Prostate gland (tissue), 2 donors: ENCODE data around the gene PAQR5. TPM values are rescaled to one million over a fixed set of nuclear protein-coding genes. Genes with fewer than 3 reads are reported as not detected.

ENCODE experiments used
- DNase-seq: peaks from one replicate; pipeline ENCODE4 v3.0.0-alpha.2; 2019; ENCODE audit warnings: low spot score
- H3K27ac ChIP-seq, 2 donors: fragments of 200-600 bp; sonication (generic); 2 replicates each; pipeline ENCODE4 v1.5.1; 2017 to 2019
- H3K27me3 ChIP-seq: fragments of 200-600 bp; sonication (generic); replicated peaks from 2 replicates; pipeline ENCODE4 v1.5.1; 2019; ENCODE audit not compliant: insufficient read depth
- H3K36me3 ChIP-seq, 2 donors: fragments of 200-600 bp; sonication (generic); 1 replicate in 1 of 2; 2 replicates in 1 of 2; pipeline versions ENCODE4 v1.5.1 to v1.8.1; 2017 to 2019
- H3K4me1 ChIP-seq: fragments of 200-600 bp; sonication (generic); replicated peaks from 2 replicates; pipeline ENCODE4 v1.5.1; 2019
- H3K4me3 ChIP-seq, 2 donors: fragments of 200-600 bp; sonication (generic); 2 replicates each; pipeline ENCODE4 v1.5.1; 2017 to 2019
- H3K9me3 ChIP-seq: fragments of 200-600 bp; sonication (generic); 2 replicates; pipeline ENCODE4 v1.5.1; 2017
- POLR2A ChIP-seq: fragments of 450-650 bp; IDR thresholded peaks from one replicate; pipeline ENCODE4 v1.6.1; 2016; ENCODE audit warnings: antibody characterized with exemption, mild to moderate bottlenecking
- POLR2AphosphoS5 ChIP-seq: sonication (generic); formaldehyde crosslinking; IDR thresholded peaks from one replicate; pipeline ENCODE4 v1.6.1; 2017; ENCODE audit warnings: antibody characterized with exemption
- WGBS: methylation state at CpG from one replicate; pipeline ENCODE4 v1.1.5; 2018; 5-methylcytosine and 5-hydroxymethylcytosine counted together
- intact Hi-C: fragments of 100-400 bp; cut with DNase I; formaldehyde crosslinking; loops from one replicate; pipeline ENCODE4 v1.14.2; 2022
- total RNA-seq, 2 donors: library from RNA; depleted of rRNA; stranded (reverse); fragments of >200 nt; gene quantifications; one replicate each; pipeline ENCODE4 v1.1.0, GENCODE V29; 2016
- TF ChIP-seq, protein P1 (sequence below), 4 experiments: fragments of 200-600 bp in 2 of 4; fragments of 450-650 bp in 2 of 4; sonication (generic) in 2 of 4; IDR thresholded peaks; 1 replicate in 3 of 4; 2 replicates in 1 of 4; pipeline ENCODE4 v1.5.1; 2016 to 2019; ENCODE audit warnings: antibody characterized with exemption in 4 of 4, mild to moderate bottlenecking in 2 of 4, moderate library complexity in 2 of 4

The PAQR5 gene
- total RNA-seq, 2 donors from 2014 or later, result 0.17 to 1.2 TPM

DNA sequence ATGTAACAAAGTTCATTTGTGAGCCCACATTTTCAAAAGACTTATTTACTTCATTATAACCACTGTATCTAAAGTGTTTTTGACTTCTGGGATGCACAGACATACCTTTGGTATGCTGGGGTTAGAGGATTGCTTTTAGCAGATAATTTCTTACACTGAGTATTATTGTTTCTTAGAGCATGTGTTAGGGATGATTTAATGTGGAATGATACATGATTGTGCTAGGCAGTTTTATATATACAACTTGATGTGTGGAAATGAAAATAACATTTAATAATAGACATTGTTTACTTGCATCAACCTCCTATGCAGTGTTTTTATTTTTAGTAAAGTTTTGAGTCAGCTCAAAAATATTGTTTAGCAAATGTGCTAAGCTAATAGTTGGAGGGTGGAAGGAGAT, 118.9 kb downstream of the PAQR5 start:
- TF ChIP-seq POLR2AphosphoS5, result no peak
- TF ChIP-seq, protein P1, sequence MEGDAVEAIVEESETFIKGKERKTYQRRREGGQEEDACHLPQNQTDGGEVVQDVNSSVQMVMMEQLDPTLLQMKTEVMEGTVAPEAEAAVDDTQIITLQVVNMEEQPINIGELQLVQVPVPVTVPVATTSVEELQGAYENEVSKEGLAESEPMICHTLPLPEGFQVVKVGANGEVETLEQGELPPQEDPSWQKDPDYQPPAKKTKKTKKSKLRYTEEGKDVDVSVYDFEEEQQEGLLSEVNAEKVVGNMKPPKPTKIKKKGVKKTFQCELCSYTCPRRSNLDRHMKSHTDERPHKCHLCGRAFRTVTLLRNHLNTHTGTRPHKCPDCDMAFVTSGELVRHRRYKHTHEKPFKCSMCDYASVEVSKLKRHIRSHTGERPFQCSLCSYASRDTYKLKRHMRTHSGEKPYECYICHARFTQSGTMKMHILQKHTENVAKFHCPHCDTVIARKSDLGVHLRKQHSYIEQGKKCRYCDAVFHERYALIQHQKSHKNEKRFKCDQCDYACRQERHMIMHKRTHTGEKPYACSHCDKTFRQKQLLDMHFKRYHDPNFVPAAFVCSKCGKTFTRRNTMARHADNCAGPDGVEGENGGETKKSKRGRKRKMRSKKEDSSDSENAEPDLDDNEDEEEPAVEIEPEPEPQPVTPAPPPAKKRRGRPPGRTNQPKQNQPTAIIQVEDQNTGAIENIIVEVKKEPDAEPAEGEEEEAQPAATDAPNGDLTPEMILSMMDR (IDR thresholded peaks at IDR 0.05), result no peak
- no peak for TF ChIP-seq POLR2A

DNA sequence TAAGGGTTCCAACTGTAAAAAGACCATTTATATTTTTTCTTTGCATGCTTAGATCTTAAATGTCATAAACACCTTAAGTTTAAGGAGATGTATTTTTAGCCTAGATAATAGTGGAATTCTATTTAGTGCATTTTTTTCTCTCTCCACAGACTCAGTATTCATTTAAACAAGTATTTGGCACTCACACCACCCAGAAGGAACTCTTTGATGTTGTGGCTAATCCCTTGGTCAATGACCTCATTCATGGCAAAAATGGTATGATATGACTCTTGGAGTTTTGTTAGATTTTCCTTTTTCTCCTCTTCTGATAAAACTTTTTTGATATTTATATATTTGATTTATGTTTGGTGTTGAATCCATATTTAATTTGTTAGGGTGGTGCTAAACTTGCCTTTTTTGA, 122.8 kb downstream of the PAQR5 start:
- no peak overlapping the region for H3K27ac ChIP-seq
- no peaks in the 10 kb centered on the region for H3K36me3 ChIP-seq

More for the DNA sequence above, 118.9 kb downstream of the PAQR5 start:
- Histone ChIP-seq H3K4me3 (no peak overlapping the region), H3K36me3 (no peaks in the 10 kb centered on the region), H3K9me3 (no peaks in the 10 kb centered on the region), H3K4me1 (no peaks in the 10 kb centered on the region), H3K27me3 (no peaks in the 10 kb centered on the region), H3K27ac (no peak overlapping the region)
- DNase-seq, result no peak
- intact Hi-C loops, result no loop called here

DNA sequence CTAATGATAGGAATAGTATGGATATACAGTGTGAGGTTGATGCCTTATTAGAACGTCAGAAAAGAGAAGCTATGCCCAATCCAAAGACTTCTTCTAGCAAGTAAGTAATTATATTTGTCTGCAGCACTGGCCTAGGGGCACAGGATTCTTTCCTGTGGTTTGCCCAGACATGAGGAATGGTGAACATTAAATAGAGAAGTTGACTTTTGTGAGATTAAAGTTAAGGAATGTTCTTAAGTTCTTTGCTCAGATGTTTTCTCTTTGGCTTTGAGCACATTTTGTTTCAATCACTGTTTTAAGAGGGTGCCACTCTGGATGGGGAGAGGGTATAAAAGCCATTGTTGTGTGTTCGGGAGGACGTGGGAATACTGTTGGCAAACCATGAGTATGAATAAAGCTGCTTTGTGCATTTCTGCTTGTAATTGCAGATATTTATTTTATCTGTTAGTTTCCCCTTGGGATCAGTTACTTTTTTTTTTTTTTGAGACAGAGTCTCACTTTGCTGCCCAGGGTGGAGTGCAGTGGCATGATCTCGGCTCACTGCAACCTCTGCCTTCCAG, 123.7 kb downstream of the PAQR5 start:
- intact Hi-C loops, result no loop called here
- Histone ChIP-seq H3K36me3 (no peaks in the 10 kb centered on the region), H3K4me3 (no peak overlapping the region), H3K4me1 (no peaks in the 10 kb centered on the region), H3K27ac (no peak overlapping the region), H3K27me3 (no peaks in the 10 kb centered on the region), H3K9me3 (no peaks in the 10 kb centered on the region)
- no peak for DNase-seq
- TF ChIP-seq, protein P1 (IDR thresholded peaks at IDR 0.05), result no peak
- no peak for TF ChIP-seq POLR2A
- 39% methylated on average over 4 of the region's 4 CpGs for WGBS

More for the DNA sequence above, 122.8 kb downstream of the PAQR5 start:
- Histone ChIP-seq H3K27me3 (no peaks in the 10 kb centered on the region), H3K4me1 (no peaks in the 10 kb centered on the region), H3K9me3 (no peaks in the 10 kb centered on the region), H3K4me3 (no peak overlapping the region)
- intact Hi-C loops, result no loop called here
- TF ChIP-seq, protein P1 (IDR thresholded peaks at IDR 0.05), result no peak
- no peak for TF ChIP-seq POLR2AphosphoS5
- no peak for TF ChIP-seq POLR2A
- DNase-seq, result no peak

DNA sequence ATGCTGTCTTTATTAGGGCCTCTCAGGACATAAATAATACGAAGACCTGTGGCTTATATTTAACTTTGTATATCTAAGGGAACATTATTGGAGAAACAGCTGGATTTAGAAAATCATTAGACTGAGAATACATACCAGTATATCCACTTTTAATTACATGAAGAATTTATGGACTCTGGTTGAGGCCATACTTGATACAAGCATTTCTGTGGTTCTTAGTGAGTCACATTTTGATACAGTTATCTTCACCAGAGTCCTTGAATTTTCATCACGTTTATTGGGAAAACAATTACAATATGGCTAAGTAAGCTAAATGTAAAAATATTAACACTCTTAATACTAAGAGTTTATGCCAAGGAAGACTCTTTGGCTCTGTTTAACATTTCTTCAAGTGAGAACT, 125.3 kb downstream of the PAQR5 start:
- H3K27me3 ChIP-seq, result no peaks in the 10 kb centered on the region
- 87% methylated on average over 2 of the region's 2 CpGs for WGBS
- intact Hi-C loops, result no loop called here
- H3K4me3 ChIP-seq, result no peak overlapping the region
- no peaks in the 10 kb centered on the region for H3K4me1 ChIP-seq
- no peaks in the 10 kb centered on the region for H3K36me3 ChIP-seq
- DNase-seq, result no peak
- H3K27ac ChIP-seq, result no peak overlapping the region
- H3K9me3 ChIP-seq, result no peaks in the 10 kb centered on the region
- no peak for TF ChIP-seq POLR2AphosphoS5
- TF ChIP-seq POLR2A, result no peak
- TF ChIP-seq, protein P1 (IDR thresholded peaks at IDR 0.05), result no peak

DNA sequence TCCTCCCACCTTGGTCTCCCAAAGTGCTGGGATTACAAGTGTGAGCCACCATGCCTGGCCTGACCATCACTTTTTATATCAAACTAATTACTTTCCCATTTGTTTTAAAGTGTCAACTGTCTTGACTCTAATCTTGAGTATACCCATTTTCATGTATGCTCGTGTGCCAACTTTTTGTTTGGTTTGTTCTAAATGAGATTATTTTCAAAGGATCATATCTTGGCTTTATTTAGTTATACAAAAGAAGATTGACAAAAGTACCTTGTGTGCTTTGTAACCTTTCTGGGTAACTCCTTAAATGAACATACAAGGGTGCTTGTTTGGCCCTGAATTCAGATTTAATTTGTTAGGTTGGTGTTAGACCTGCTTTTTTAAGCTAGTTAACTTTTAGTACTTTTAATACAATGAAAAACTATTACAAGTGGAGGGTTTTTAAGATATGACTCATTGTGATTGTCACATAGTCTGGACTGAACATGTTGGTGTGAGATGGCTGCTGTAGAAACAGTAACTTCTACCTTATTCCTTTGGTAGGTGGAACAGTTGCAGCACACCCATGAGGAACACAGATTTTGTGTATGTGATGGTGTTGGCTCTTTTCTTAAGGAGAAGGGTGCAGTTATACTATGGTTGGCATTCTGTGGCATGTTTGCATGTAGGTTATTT, 126.2 kb downstream of the PAQR5 start:
- no peak for DNase-seq
- Histone ChIP-seq H3K27me3 (no peaks in the 10 kb centered on the region), H3K4me1 (no peaks in the 10 kb centered on the region), H3K27ac (no peak overlapping the region), H3K36me3 (no peaks in the 10 kb centered on the region), H3K9me3 (no peaks in the 10 kb centered on the region), H3K4me3 (no peak overlapping the region)
- WGBS, result 88% methylated on average over 1 of the region's 1 CpG
- intact Hi-C loops, result no loop called here
- TF ChIP-seq, protein P1 (IDR thresholded peaks at IDR 0.05), result no peak
- TF ChIP-seq POLR2A (no peak), POLR2AphosphoS5 (no peak)
